Natural killer cell treated with Interleukin-12 subunit alpha and Interleukin-12 subunit beta and Interleukin-15 and Interleukin-18, amount 100 ng/mL, for 72 hours (primary cell): ENCODE measurements around the gene KRTAP10-7. TPM values are rescaled to one million over a fixed set of nuclear protein-coding genes. Genes with fewer than 3 reads are reported as not detected.
"Not testable (repeated sequence)": the region's sequence is repeated elsewhere in the genome, so short reads cannot be mapped to it uniquely, and the experiment has no call there.

Experiments used
- ATAC-seq, 2 donors: fragments of 150-1000 bp; cut with Tn5 transposase in 1 of 2; sonication (Bioruptor Pico), chemical (Tn5 transposase) in 1 of 2; 2 replicates each; pipeline ENCODE4 v1.10.0; 2021
- DNase-seq: peaks from one replicate; pipeline ENCODE4 v3.0.0; 2022; ENCODE audit warnings: low spot score
- H3K27ac Mint-ChIP-seq, 2 donors: 1 replicate in 1 of 2; 2 replicates in 1 of 2; pipeline ENCODE4 v1.8.0; 2022; ENCODE audit warnings: mixed read lengths in 2 of 2, mild to moderate bottlenecking in 1 of 2, moderate library complexity in 1 of 2
- H3K27me3 Mint-ChIP-seq, 2 donors: 1 replicate in 1 of 2; 2 replicates in 1 of 2; pipeline ENCODE4 v1.8.0; 2022; ENCODE audit warnings: mixed read lengths in 2 of 2
- H3K36me3 Mint-ChIP-seq: one replicate; pipeline ENCODE4 v1.8.0; 2022; ENCODE audit warnings: mixed read lengths
- H3K4me1 Mint-ChIP-seq, 2 donors: 1 replicate in 1 of 2; 2 replicates in 1 of 2; pipeline ENCODE4 v1.8.0; 2022; ENCODE audit warnings: low read depth in 2 of 2, mixed read lengths in 2 of 2, mild to moderate bottlenecking in 1 of 2
- H3K4me3 Mint-ChIP-seq: one replicate; pipeline ENCODE4 v1.8.0; 2022; ENCODE audit warnings: mixed read lengths
- H3K9me3 Mint-ChIP-seq: 2 replicates; pipeline ENCODE4 v1.8.0; 2022; ENCODE audit warnings: mixed read lengths
- total RNA-seq, 2 donors: library from RNA; stranded (reverse); gene quantifications; one replicate each; pipeline ENCODE4 v1.2.3, GENCODE V29; 2022

The KRTAP10-7 gene
- not detected for total RNA-seq

GRCh38 chr21:44600118-44600978, at the start of gene KRTAP10-7:
Gene KRTAP10-7 (plus strand): TSS chr21:44600597. CDS start chr21:44600622, 25 bp downstream.
- not testable (repeated sequence) for H3K4me3 Mint-ChIP-seq, H3K36me3 Mint-ChIP-seq, H3K4me1 Mint-ChIP-seq, DNase-seq, H3K27ac Mint-ChIP-seq, ATAC-seq, H3K9me3 Mint-ChIP-seq
- H3K27me3 Mint-ChIP-seq = peaks cover 16 to 20% of the 10 kb centered on the region in 2 donors

GRCh38 chr21:44550807-44551206, 49.6 kb upstream of the KRTAP10-7 start:
- H3K27me3 Mint-ChIP-seq = peaks cover 3 to 11% of the 10 kb centered on the region in 2 donors
- H3K36me3 Mint-ChIP-seq = peaks cover 15% of the 10 kb centered on the region
- ATAC-seq (no peak), DNase-seq (no peak)
- H3K4me1 Mint-ChIP-seq = peaks cover 10 to 24% of the 10 kb centered on the region in 2 donors
- peaks cover 8% of the 10 kb centered on the region for H3K9me3 Mint-ChIP-seq
- no peak overlapping the region for H3K4me3 Mint-ChIP-seq
- H3K27ac Mint-ChIP-seq = no peak overlapping the region

GRCh38 chr21:44551340-44551961, 48.9 kb upstream of the KRTAP10-7 start, which contains the start of gene KRTAP10-2:
Gene KRTAP10-2 (minus strand): TSS chr21:44551505. CDS start chr21:44551458, 47 bp downstream.
- peaks cover 3 to 11% of the 10 kb centered on the region in 2 donors for H3K27me3 Mint-ChIP-seq
- ATAC-seq = no peak
- peaks cover 15% of the 10 kb centered on the region for H3K36me3 Mint-ChIP-seq
- H3K4me3 Mint-ChIP-seq = no peak within 1 kb of the TSS
- no peak for DNase-seq
- peaks cover 8% of the 10 kb centered on the region for H3K9me3 Mint-ChIP-seq
- H3K4me1 Mint-ChIP-seq = peaks cover 10 to 24% of the 10 kb centered on the region in 2 donors
- H3K27ac Mint-ChIP-seq = no peak within 1 kb of the TSS

GRCh38 chr21:44552136-44552535, 48.3 kb upstream of the KRTAP10-7 start:
- DNase-seq (no peak), ATAC-seq (no peak)
- Mint-ChIP-seq H3K4me1 (peaks cover 8 to 19% of the 10 kb centered on the region in 2 donors), H3K27me3 (peaks cover 5 to 11% of the 10 kb centered on the region in 2 donors), H3K9me3 (peaks cover 3% of the 10 kb centered on the region), H3K4me3 (no peak overlapping the region), H3K36me3 (peaks cover 8% of the 10 kb centered on the region), H3K27ac (no peak overlapping the region)

- H3K4me3 Mint-ChIP-seq = no peak overlapping the region
- H3K27me3 Mint-ChIP-seq = peaks cover 6 to 11% of the 10 kb centered on the region in 2 donors
- H3K9me3 Mint-ChIP-seq = no peaks in the 10 kb centered on the region
- no peak overlapping the region for H3K27ac Mint-ChIP-seq
- DNase-seq (no peak), ATAC-seq (no peak)
- peaks cover 3 to 14% of the 10 kb centered on the region in 2 donors for H3K4me1 Mint-ChIP-seq
- H3K36me3 Mint-ChIP-seq = peaks cover 3% of the 10 kb centered on the region
Measured at GRCh38 chr21:44552681-44553080, 47.7 kb upstream of the KRTAP10-7 start.

GRCh38 chr21:44555200-44555875, 45.1 kb upstream of the KRTAP10-7 start:
- H3K27me3 Mint-ChIP-seq = peaks cover 10 to 12% of the 10 kb centered on the region in 2 donors
- H3K4me1 Mint-ChIP-seq = peaks cover 0 to 3% of the 10 kb centered on the region in 2 donors
- no peak for ATAC-seq
- no peak overlapping the region for H3K27ac Mint-ChIP-seq
- no peaks in the 10 kb centered on the region for H3K9me3 Mint-ChIP-seq
- no peaks in the 10 kb centered on the region for H3K36me3 Mint-ChIP-seq
- DNase-seq = no peak
- H3K4me3 Mint-ChIP-seq = no peak overlapping the region

- H3K27ac Mint-ChIP-seq = no peak overlapping the region
- H3K36me3 Mint-ChIP-seq = peaks cover 6% of the 10 kb centered on the region
- H3K4me1 Mint-ChIP-seq = no peaks in the 10 kb centered on the region
- peaks cover 4% of the 10 kb centered on the region for H3K9me3 Mint-ChIP-seq
- no peak for ATAC-seq
- no peak overlapping the region for H3K4me3 Mint-ChIP-seq
- peaks cover 10 to 17% of the 10 kb centered on the region in 2 donors for H3K27me3 Mint-ChIP-seq
- DNase-seq = no peak
Measured at GRCh38 chr21:44556879-44557278, 43.5 kb upstream of the KRTAP10-7 start.

GRCh38 chr21:44557491-44558328, 42.7 kb upstream of the KRTAP10-7 start:
- Mint-ChIP-seq H3K27me3 (peaks cover 10 to 17% of the 10 kb centered on the region in 2 donors), H3K4me1 (no peaks in the 10 kb centered on the region), H3K9me3 (peaks cover 4% of the 10 kb centered on the region), H3K4me3 (no peak overlapping the region), H3K27ac (peak overlapping the region in 1 of 2 donors; percentile 28), H3K36me3 (peaks cover 12% of the 10 kb centered on the region)
- ATAC-seq = no peak
- no peak for DNase-seq

- H3K27me3 Mint-ChIP-seq = peaks cover 10 to 17% of the 10 kb centered on the region in 2 donors
- not testable (repeated sequence) for H3K9me3 Mint-ChIP-seq, H3K4me3 Mint-ChIP-seq, H3K4me1 Mint-ChIP-seq, H3K27ac Mint-ChIP-seq, ATAC-seq, DNase-seq
- H3K36me3 Mint-ChIP-seq = peaks cover 12% of the 10 kb centered on the region
Measured at GRCh38 chr21:44558329-44558675, 42.1 kb upstream of the KRTAP10-7 start.

GRCh38 chr21:44558695-44559094, 41.7 kb upstream of the KRTAP10-7 start, which contains the start of gene KRTAP10-3:
Gene KRTAP10-3 (minus strand): TSS chr21:44558795. CDS start chr21:44558715, 80 bp downstream.
- Mint-ChIP-seq H3K36me3 (peaks cover 12% of the 10 kb centered on the region), H3K4me1 (no peaks in the 10 kb centered on the region), H3K4me3 (no peak within 1 kb of the TSS), H3K27ac (peak within 1 kb of the TSS in 1 of 2 donors; percentile 28), H3K9me3 (peaks cover 4% of the 10 kb centered on the region), H3K27me3 (peaks cover 10 to 17% of the 10 kb centered on the region in 2 donors)
- DNase-seq (no peak), ATAC-seq (no peak)

GRCh38 chr21:44564099-44564498, 36.3 kb upstream of the KRTAP10-7 start:
- H3K4me1 Mint-ChIP-seq = peaks cover 7 to 14% of the 10 kb centered on the region in 2 donors
- H3K9me3 Mint-ChIP-seq = peaks cover 4% of the 10 kb centered on the region
- H3K27ac Mint-ChIP-seq = peak overlapping the region; percentile 61 to 65
- H3K27me3 Mint-ChIP-seq = peaks cover under 1 to 10% of the 10 kb centered on the region in 2 donors
- DNase-seq (no peak), ATAC-seq (no peak)
- H3K4me3 Mint-ChIP-seq = no peak overlapping the region
- peaks cover 12% of the 10 kb centered on the region for H3K36me3 Mint-ChIP-seq

GRCh38 chr21:44564886-44565598, 35.4 kb upstream of the KRTAP10-7 start:
- Mint-ChIP-seq H3K27ac (peak overlapping the region; percentile 61 to 65), H3K4me3 (peak overlapping the region; percentile 64), H3K27me3 (peaks cover 0 to 10% of the 10 kb centered on the region in 2 donors), H3K9me3 (peaks cover 4% of the 10 kb centered on the region), H3K4me1 (peaks cover 7 to 14% of the 10 kb centered on the region in 2 donors), H3K36me3 (peaks cover 12% of the 10 kb centered on the region)
- DNase-seq (no peak), ATAC-seq (no peak)
